T-helper 2 cell treated with Interferon-gamma antibody and Interleukin-4, amounts not matched to agents 100 ng/mL and 5 ng/mL, for 36 hours (primary cell): ENCODE results near the gene NGDN. TPM values are rescaled to one million over a fixed set of nuclear protein-coding genes. Genes with fewer than 3 reads are reported as not detected.
"Not testable (repeated sequence)": the region's sequence is repeated elsewhere in the genome, so short reads cannot be mapped to it uniquely, and the experiment has no call there.

Source experiments
- intact Hi-C: fragments of 100-400 bp; cut with micrococcal nuclease; formaldehyde crosslinking; loops from one replicate; pipeline ENCODE4 v1.15.1; 2023
- total RNA-seq: library from RNA; stranded (reverse); gene quantifications from 2 replicates; pipeline ENCODE4 v1.2.3, GENCODE V29; 2022

The NGDN gene
- 46.2 and 46.3 TPM in 2 replicates for total RNA-seq

- intact Hi-C loops: loop anchor here (1.0 to 5.0 kb wide), 7 partner anchors 82 to 678 kb away; partner anchors contain the start of genes ACIN1, AP1G2, C14orf119 and PABPN1
Observed at GRCh38 chr14:23469127-23469905, at the start of gene NGDN. NGDN (plus strand) TSS chr14:23469703; CDS start chr14:23469716, 13 bp downstream.

- intact Hi-C loops: no loop called here
Observed at GRCh38 chr14:23421594-23421993, 47.9 kb upstream of the NGDN start.

GRCh38 chr14:23423657-23424056 lies 45.8 kb upstream of the NGDN start:
- intact Hi-C loops: no loop called here

GRCh38 chr14:23425169-23425568 lies 44.3 kb upstream of the NGDN start:
- intact Hi-C loops: no loop called here

- intact Hi-C loops: not testable (repeated sequence)
Observed at GRCh38 chr14:23425798-23426197, 43.7 kb upstream of the NGDN start.

GRCh38 chr14:23428686-23429495 lies 40.6 kb upstream of the NGDN start:
- intact Hi-C loops: no loop called here

GRCh38 chr14:23430016-23430722 lies 39.3 kb upstream of the NGDN start:
- intact Hi-C loops: no loop called here

GRCh38 chr14:23430723-23431085 lies 38.8 kb upstream of the NGDN start:
- intact Hi-C loops: no loop called here

- intact Hi-C loops: no loop called here
Observed at GRCh38 chr14:23431486-23431885, 38.0 kb upstream of the NGDN start.

- intact Hi-C loops: no loop called here
Observed at GRCh38 chr14:23432102-23432925, 37.2 kb upstream of the NGDN start.

- intact Hi-C loops: no loop called here
Observed at GRCh38 chr14:23432946-23433345, 36.6 kb upstream of the NGDN start.

GRCh38 chr14:23433457-23433856 lies 36.0 kb upstream of the NGDN start:
- intact Hi-C loops: no loop called here

- intact Hi-C loops: no loop called here
Observed at GRCh38 chr14:23434488-23435222, 34.8 kb upstream of the NGDN start.

GRCh38 chr14:23435543-23436326 lies 33.8 kb upstream of the NGDN start, which contains the start of gene MYH7:
MYH7 (minus strand) TSS chr14:23435660; CDS start chr14:23433732, 1,928 bp downstream.
- intact Hi-C loops: no loop called here

GRCh38 chr14:23436327-23437132 lies 33.0 kb upstream of the NGDN start:
- intact Hi-C loops: no loop called here

GRCh38 chr14:23437133-23438100 lies 32.1 kb upstream of the NGDN start:
- intact Hi-C loops: no loop called here
